ENCODE results near the gene RAD52. TPM values are rescaled to one million over a fixed set of nuclear protein-coding genes. Genes with fewer than 3 reads are reported as not detected.

Gene RAD52
- 20.7 and 23.4 TPM in 2 replicates for total RNA-seq (2014; rRNA removed; shearing (Covaris generic))
- polyA plus RNA-seq (2014; cell fraction: nucleus; rRNA removed) = 36.4 and 48.6 TPM in 2 replicates

DNA sequence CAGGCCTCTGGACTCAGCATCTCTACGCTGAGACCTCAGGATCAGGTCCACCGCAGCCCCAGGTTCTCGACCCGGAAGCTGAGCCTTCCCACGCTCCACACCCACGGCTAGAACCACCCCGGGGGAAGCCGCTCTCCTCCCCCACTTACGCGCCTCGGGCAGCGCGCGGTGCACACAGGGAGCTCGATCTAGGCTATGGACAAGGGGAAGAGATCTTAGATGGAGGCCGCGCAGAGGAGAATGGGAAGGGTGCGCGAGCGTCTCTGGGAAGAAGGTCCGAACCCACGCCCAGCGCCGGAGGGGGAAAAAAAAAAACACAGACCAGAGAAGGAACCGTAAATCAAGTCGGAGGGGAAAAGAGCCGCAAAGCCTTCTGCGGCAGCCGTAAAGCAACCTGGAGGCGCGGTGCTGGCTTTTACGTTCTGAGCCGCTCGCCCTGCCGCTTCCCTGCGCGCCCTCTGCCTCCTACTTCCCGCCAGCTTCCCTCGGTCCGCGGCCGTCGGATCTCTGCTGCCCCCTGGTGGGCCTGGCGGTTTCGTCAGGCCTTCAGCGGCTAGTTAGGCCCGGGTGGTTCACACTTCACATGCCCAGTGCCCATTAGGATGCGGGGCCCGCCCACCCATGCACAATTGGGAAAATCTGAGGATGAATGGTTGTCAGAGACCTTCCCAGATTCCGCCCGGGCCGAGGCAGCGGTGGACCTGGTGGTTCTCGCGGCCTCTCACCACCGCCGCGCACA is at the start of gene RAD52:
Gene RAD52, minus strand, starts transcription at position 242 of the 739 bp plus-strand sequence. CDS start 16,636 bp downstream, outside the sequence.
- DNase-seq (ENCODE audit: extremely low read depth, low read depth) = peak; percentile 98

DNA sequence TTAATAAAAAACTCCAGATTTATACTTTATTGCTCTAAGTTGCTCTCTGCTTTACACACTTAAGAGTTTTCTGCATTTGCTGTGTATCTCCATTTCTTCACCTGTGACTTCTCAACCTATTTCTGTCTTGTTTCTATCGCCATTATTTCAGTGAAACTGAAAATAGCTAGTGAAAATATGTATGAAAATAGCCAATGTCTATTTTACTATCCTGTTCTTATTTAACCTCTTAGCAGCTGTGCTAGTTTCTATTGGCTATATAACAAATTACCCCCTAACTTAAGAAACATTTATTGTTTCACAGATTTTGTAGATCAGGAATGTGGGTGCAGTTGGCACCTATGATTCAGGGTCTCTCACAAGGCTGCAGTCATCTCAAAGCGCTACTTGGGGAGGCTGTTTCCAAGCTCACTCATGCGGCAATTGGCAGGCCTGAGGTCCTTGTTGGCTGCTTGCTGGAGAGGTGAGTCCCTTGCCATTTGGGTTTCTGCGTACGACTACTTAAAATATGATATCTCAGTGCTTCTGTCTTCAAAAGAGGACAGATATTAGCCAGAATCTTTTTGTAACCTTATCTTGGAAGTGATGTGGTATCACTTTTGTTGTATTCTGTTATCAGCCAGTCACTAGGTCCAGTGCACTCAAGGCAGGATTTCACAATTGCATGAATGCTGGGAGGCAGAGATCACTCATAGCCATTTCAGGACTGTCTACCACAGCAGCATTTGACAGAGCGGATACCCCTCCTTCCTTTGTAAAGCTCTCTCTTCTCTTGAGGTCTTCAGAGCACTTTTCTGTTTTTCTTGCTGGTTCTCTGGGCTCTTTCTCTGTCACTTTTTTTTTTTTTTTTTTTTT is 48.8 kb upstream of the RAD52 start:
- no peak for DNase-seq (ENCODE audit: extremely low read depth, low read depth)

DNA sequence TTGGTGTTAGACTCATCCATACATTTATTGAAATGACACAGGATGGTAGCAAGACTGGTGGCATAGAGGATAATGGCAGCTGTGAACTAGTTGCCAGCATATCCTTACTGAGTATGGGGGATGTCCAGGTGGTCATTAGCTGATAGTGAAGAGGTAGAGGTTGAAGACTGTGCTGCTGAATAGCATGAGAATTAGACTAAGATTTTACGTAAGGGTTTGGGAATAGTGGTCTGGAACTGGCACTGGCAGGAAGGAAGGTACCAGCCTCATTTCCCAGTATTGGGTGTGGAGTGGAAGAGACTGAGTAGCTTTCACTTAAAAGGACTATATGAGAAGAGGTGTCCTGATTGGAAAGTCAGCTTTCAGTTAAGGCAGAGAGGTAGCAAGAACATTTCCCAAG is 48.0 kb upstream of the RAD52 start:
- no peak for DNase-seq (ENCODE audit: extremely low read depth, low read depth)

DNA sequence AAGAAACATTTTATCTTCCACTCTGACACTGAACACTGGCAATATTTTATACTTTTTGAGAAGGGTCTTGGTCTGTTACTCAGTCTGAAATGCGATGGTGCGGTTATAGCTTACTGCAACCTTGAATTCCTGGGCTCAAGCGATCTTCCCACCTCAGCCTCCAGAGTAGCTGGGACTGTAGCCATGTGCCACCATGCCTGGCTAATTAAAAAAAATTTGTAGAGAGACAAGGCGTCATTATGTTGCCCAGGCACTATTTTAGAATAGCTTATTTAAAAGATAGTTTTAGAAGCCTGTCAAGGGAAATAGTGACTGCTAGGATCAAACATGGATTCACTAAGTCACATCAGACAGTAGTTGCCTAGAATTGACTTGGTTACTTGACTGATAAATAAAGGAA is 47.4 kb upstream of the RAD52 start:
- no peak for DNase-seq (ENCODE audit: extremely low read depth, low read depth)

DNA sequence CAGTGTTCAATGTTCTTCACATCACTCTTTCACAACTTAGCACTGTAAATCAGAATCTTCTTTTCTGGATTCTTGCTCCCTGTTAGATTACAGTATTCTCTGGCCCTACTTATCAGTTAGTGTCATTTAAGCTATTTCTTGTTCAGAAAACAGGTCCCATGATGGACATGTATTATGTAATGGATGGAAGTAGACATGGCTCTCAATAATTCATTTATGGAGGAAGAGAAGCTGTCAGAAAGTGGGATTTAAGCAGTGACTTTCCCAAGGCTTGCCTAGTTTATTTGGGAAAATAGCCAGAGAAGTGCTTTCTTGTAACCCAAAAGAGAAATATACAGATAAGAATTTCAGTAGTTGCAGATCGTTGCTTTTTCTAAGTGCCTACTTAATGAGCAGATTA is 43.2 kb upstream of the RAD52 start:
- no peak for DNase-seq (ENCODE audit: extremely low read depth, low read depth)

DNA sequence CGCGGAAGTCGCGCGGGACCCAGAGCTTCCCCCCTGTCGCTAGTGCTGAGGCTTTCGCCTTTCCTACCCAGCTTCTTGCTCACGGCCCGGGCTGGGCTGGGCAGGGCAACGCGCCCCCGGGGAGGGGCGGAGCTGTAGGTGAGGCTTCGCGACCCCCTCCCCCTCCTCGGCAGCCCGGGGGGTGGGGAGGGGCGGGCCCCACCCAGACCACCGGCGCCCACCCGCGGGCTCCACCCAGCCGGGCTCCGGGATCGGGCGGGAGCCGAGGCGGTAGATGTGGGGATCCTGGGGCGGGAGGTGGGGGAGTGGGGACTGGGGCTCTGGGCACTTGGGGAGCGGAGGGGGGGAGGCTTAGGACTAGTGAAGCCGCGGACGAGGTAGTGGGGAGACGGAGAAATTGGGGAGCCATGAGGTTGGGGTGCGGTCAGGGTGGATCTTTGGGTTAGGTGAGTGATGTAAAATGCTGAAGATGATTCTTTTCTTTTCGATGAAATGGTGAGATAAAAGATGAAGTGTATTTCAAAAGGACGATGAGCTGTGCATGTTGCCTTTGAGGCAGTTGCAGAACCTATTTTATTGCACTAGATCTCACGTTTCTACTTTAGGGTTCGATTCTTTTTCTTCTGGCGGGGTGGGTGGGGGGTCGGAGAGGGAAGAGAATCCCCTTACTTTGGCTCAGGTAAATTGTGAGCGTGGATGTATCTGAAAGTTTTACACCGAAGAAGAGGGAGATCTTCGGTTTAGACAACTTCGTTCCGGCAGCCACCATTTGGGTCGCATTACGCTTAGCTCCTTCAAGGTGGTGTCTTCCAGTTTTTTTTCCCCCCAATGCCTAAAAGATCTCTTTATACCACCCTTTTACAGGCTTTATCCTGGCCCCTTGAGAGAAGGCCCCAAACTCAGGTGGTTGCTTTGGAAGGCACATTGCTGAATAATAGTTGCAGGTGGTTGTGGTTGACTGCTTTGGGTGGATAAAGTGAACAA is 42.1 kb upstream of the RAD52 start:
- no peak for DNase-seq (ENCODE audit: extremely low read depth, low read depth)

DNA sequence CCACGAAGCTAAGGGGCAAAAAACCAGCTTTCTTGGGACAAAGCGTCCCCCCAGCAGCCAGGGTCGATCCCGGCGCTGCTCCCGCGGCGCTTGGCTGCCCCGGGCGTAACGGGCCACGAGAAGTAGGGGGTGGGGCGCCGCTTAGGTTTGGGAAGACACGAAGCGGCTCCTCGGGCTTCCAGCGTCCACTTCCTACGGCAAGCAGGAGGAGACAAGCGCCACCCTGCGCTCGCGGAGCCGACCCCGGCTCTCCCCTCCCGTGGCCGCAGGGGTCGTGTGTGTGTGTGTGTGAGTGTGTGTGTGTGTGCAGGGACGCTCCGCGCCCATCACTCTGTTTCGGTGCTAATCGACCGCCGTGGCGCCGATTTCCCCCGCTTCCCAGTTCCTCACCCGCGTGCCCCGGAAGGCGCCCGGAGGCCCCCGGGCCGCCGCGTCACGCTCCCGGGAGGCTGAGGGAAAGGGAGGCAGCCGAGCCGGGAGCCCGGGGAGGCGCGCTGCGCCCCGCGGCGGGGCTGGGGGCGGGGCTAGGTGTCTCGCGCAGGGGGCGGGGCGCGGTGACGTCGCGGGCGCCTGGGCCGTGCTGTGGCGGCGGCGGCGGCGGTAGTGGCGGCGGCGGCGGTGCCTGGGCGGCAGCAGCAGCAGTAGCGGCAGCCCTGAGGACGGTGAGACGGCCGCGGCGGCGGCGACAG is 41.3 kb upstream of the RAD52 start, which contains the start of gene ERC1:
Gene ERC1, plus strand, starts transcription at position 563 of the 689 bp plus-strand sequence. CDS start 36,681 bp downstream, outside the sequence.
- peak; percentile 82 for DNase-seq (ENCODE audit: extremely low read depth, low read depth)

DNA sequence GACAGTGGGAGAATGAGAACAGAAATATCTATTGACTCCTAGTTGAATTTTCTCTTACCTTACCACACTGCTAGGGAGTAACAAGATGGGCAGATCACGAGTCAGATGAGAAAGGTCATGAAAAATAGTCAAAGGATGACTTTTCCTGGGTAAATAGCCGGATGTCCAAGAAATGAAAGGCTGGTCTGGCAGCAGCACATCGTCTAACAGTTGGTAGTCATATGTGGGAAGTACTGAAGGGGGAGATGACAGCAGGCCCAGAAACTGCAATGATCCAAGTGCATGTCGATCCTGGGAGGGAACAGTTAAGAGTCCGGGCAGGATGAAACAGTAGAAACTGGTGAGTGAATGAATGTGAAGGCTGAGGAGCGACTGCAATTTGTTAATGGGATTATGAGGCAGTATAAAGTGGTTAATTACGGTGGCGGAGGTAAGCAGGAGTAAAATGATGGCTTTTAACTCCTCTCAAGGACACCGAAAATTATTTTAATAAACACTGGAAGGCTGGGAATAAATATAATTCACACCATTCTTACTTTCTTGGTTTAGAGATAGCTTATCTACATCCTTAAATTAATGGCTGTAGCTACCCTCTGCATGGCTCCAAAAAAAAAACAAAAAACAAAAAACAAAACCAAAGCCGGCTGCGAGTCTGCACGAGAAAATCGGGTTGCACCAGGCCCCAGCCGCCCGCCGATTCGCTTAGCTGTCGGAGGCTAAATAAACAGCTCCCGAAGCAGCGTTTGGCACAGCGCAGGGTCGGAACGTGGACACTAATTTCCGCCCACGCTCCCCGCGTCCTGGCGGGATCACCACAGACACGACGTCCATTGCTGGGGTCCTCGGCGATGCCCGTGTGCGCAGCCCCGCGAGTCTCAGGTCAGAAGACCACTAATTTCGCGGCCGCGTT is 40.5 kb upstream of the RAD52 start:
- peak; percentile 43 for DNase-seq (ENCODE audit: extremely low read depth, low read depth)

DNA sequence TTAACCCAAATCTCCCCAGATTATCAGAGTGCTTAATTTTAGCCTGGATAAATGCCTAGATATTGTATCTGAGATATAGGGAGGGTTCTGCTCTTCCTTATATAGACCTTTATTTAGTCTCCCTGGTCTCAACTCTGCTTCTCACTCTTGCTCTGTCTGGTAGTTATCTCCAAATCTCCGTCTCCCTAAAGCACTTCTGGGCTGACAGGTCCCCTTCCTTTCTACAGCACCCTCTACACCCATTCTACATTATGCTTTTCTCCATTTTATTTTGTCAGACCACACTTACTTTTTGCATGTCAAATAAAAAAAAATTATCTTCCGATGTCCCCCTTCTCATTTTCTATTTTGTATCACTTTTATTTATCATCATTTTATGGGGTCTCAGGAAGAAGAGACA is 39.6 kb upstream of the RAD52 start:
- no peak for DNase-seq (ENCODE audit: extremely low read depth, low read depth)

DNA sequence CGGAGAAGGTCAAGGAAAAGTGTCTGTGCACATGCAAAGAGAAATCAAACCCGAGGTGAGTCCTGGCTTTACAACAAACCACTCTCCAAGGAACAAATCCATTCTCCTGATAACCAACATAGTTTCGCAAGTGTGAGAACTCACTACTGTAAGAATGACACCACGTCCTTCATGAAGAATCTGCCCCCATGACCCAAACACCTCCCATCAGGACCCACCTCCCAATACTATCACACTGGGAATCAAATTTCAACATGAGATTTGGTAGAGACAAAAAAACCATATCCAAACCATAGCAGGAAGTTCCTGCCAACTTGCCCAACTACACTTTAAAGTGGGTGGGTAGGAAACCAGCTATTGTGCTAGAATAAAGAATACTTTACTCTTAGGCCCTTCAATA is 39.2 kb upstream of the RAD52 start:
- no peak for DNase-seq (ENCODE audit: extremely low read depth, low read depth)

DNA sequence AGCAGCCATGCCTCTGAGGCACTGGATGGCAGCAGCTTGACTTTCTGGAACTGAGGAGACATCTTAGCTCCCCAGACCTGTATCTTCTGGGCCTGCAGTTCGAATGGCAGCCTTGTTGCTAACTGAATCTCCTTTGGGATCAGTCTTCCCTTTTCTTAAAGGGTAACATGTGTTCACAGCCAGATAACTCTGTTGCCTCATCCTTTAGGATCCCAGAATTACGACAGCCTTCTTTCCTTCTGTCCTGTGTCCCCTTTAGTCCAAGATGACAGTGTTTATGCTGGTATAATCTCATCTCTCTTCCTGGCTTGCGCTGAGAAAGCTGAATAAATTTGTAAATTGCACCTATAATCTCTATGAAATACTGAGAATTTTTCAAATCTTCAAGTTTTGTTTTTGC is 32.5 kb upstream of the RAD52 start:
- no peak for DNase-seq (ENCODE audit: extremely low read depth, low read depth)

DNA sequence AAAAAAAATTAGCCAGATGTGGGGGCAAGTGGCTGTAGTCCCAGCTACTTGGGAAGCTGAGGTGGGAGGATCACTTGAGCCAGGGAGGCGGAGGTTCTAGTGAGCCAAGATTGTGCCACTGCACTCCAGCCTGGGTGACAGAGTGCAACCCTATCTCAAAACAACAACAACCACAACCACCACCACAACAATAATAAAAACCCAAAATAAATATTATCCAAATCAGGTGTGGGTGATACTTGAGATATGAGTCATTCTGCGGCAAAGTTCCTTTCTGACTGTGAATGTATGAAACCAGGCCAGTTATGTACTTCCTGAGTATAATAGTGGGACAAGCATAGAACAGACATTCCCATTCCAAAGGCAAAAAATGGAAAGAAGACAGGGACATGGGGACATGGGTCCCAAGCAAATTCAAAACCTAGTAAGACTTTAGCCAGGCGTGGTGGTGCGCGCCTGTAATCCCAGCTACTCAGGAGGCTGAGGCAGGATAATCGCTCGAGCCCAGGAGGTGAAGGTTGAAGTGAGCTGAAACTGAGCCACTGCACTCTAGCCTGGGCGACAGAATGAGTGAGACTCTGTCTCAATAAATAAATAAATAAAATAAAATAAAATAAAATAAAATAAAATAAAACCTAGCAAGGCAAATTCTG is 31.8 kb upstream of the RAD52 start:
- no peak for DNase-seq (ENCODE audit: extremely low read depth, low read depth)

DNA sequence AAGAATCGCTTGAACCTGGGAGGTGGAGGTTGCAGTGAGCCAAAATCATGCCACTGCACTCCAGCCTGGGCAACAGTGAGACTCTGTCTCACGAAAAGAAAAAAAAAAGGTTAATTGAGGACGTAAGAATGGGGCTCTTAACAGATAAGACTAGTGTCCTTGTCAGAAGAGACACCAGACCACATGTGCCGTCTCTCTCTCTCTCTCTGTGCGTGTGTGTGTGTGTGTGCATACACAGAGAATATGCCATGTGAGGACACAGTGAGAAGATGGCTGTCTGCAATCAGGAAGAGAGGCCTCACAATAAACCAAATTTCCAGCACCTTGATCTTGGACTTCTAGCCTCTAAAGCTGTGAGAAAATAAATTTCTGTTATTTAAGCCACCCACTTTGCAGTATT is 29.9 kb upstream of the RAD52 start:
- DNase-seq (ENCODE audit: extremely low read depth, low read depth) = no peak

DNA sequence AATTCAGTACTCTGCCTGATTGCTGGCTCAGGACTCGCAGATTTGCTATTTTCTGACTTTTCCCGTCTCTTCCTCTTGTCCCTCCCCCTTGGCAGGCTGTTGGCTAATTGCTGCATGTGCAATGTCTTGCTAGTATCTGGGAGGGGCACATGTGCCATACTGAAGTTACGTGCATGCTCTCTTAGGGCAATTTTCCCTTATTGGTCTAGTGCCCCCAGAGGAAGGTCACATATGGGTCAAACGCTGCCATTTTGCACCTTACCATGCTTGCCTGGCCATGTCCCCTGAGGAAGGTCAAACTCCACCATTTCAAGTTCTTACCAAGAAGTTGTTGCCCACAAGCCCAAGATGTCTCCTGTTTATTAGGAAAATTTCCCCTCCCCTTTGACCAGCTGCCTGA is 27.7 kb upstream of the RAD52 start:
- DNase-seq (ENCODE audit: extremely low read depth, low read depth) = no peak

DNA sequence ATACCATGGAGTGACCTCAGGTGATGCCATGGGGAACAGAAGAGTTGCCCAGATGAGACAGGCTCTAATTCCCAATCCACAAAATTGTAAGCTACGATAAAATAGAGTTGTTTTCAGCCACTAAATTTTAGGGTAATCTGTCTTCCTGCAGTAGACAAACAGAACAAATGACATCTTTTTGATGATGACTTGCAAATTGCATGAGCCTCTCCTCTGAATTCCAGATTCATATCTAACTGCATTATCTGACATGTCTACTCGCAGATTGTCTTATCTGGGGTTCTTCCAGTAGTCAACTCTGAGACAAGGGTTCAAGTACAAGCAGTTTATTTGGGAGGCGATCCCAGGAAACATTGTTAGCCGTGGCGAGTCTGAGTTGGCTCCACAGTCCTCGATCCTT is 27.1 kb upstream of the RAD52 start:
- DNase-seq (ENCODE audit: extremely low read depth, low read depth) = no peak

DNA sequence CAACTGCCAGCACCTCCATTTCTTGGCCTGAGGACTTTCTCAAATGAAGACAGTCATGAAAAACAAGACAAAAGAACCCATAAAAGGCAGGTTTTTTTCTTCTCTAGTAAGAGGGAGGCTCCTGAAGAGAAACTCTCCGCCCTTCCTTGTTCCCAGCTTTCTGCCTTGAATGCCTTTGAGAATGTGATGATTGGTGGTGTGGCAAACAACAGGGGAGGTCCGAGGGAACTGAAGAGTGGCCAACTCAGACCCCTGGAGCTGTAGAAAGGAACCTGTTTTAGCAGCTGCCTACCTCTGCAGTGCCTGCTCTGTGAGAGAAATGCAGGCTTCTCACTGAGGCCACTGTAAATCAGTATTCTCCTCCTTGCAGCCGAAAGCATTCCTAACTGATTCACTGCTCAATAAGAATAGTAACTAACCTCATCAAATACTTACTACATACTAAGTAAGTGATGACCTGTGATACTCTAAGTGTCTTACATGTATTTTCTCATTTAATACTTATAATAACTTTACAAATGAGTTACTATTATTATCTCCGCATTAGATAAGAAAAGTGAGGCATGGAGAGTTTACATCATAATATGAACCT is 24.9 kb upstream of the RAD52 start:
- DNase-seq (ENCODE audit: extremely low read depth, low read depth) = no peak

DNA sequence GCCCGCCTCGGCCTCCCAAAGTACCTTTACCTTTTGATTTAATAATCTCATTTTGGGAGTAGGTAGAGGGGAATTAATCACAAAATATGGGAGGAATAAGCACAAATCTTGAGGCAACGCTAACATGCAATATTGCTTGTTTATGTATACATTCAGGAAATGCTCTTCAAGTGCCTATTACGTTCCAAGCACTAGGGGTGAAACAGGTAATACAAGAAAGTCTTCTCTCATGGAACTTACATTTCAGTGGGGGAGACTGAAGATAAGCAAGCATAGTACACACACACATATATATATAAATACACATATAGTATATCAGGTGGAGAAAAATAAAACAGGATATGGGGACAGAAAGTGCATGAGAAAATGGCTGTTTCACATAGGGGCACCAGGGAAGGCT is 22.5 kb upstream of the RAD52 start:
- no peak for DNase-seq (ENCODE audit: extremely low read depth, low read depth)

DNA sequence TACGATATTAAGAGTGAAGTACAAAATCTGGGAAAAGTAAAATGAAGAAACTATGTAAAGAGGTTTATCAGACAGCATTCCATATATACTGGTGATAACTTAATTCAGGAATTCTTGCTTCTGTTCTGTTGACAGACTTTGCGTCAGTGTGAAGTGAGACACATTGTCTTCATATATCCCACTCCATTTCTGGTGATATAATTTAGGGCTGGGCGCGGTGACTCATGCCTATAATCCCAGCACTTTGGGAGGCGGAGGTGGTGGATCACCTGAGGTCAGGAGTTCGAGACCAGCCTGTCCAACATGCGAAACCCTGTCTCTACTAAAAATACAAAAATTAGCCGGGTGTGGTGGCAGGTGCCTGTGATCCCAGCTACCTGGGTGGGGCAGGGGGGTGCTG is 20.3 kb upstream of the RAD52 start:
- DNase-seq (ENCODE audit: extremely low read depth, low read depth) = no peak

All from NCI-H460 (cell line).